Measurements from ENCODE around the gene MYH8.

DNA sequence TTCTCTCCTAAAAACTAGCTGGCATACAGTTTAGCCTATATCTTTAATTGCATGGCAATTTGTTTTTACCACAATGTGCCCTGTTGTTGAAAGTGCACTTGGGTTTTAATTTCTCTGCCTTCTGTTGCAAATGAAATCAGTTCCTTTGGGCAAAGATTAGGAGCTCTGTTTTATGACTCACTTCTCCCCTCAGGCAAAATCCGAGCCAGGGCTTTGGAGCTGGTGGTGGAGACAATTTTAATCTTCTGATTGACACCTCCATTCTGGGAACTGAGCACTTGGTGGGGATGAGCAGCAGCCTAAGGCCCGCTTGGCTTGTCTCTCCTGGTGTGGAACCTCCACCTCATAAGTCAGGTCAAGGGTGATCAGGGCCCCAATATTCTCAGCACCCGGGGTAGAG lies 13.3 kb upstream of the MYH8 start:
- no peak for TF ChIP-seq POLR2AphosphoS5 (IDR thresholded peaks at IDR 0.05; ENCODE audit: control insufficient read depth, insufficient read depth, low read depth, low read length)
- no peak for TF ChIP-seq NBN (IDR thresholded peaks at IDR 0.05; ENCODE audit: low read depth)
- TF ChIP-seq KDM5B (IDR thresholded peaks at IDR 0.05; ENCODE audit: insufficient replicate concordance, low read depth, low read length), result no peak

All from K562 (cell line).